Measurements from ENCODE around the gene PCDH12.
A peak's percentile ranks its signal among the peaks of the same experiment; 100 is the strongest.

The PCDH12 gene

GRCh38 chr5:141966275-141966962, 8.4 kb upstream of the PCDH12 start:
- no peak for DNase-seq

- DNase-seq: no peak
These were observed 7.1 kb upstream of the PCDH12 start for GRCh38 chr5:141965071-141965470.

GRCh38 chr5:141963701-141964100, 5.7 kb upstream of the PCDH12 start:
- DNase-seq: no peak

- DNase-seq: no peak
These were observed 3.5 kb upstream of the PCDH12 start for GRCh38 chr5:141961466-141961865.

- DNase-seq: peak; percentile 26 to 48
These were observed 2.7 kb upstream of the PCDH12 start for GRCh38 chr5:141960449-141961323.

GRCh38 chr5:141960018-141960417, 2.0 kb upstream of the PCDH12 start:
- DNase-seq: no peak

GRCh38 chr5:141958546-141959172, 657 bp upstream of the PCDH12 start:
- no peak for DNase-seq

- DNase-seq: no peak
These were observed 520 bp downstream of the PCDH12 start for GRCh38 chr5:141957367-141957996.

GRCh38 chr5:141954194-141954593, 3.8 kb downstream of the PCDH12 start:
- DNase-seq: no peak

GRCh38 chr5:141952020-141952419, 6.0 kb downstream of the PCDH12 start:
- DNase-seq: no peak

GRCh38 chr5:141951332-141951781, 6.6 kb downstream of the PCDH12 start:
- no peak for DNase-seq

- DNase-seq: no peak
These were observed 7.6 kb downstream of the PCDH12 start for GRCh38 chr5:141950207-141951005.

- no peak for DNase-seq
These were observed 8.5 kb downstream of the PCDH12 start for GRCh38 chr5:141949511-141949910.

GRCh38 chr5:141948812-141949211, 9.2 kb downstream of the PCDH12 start:
- no peak for DNase-seq

GRCh38 chr5:141947316-141947715, 10.7 kb downstream of the PCDH12 start:
- no peak for DNase-seq

- DNase-seq: no peak
These were observed 12.4 kb downstream of the PCDH12 start for GRCh38 chr5:141945511-141946051.

- no peak for DNase-seq
These were observed 13.9 kb downstream of the PCDH12 start for GRCh38 chr5:141944076-141944475.

- DNase-seq: no peak
These were observed 15.7 kb downstream of the PCDH12 start for GRCh38 chr5:141942185-141942857.

GRCh38 chr5:141941779-141942178, 16.2 kb downstream of the PCDH12 start:
- DNase-seq: no peak

GRCh38 chr5:141941307-141941706, 16.7 kb downstream of the PCDH12 start:
- DNase-seq: no peak

- no peak for DNase-seq
These were observed 17.2 kb downstream of the PCDH12 start for GRCh38 chr5:141940695-141941271.
